Endothelial cell (in vitro differentiated cells): ENCODE data around the gene EML2. TPM values are rescaled to one million over a fixed set of nuclear protein-coding genes. Genes with fewer than 3 reads are reported as not detected.

Source experiments
- DNase-seq: peaks from one replicate; pipeline ENCODE4 v3.0.0; 2021; ENCODE audit warnings: low spot score
- H3K27ac Mint-ChIP-seq: one replicate; pipeline ENCODE4 v1.8.0; 2021; ENCODE audit warnings: mixed read lengths, inconsistent platforms; ENCODE audit not compliant: unreplicated experiment
- H3K27me3 Mint-ChIP-seq: one replicate; pipeline ENCODE4 v1.8.0; 2021; ENCODE audit warnings: mild to moderate bottlenecking, moderate library complexity, mixed read lengths, inconsistent platforms; ENCODE audit not compliant: unreplicated experiment
- H3K36me3 Mint-ChIP-seq: one replicate; pipeline ENCODE4 v1.8.0; 2021; ENCODE audit warnings: mild to moderate bottlenecking, low read depth, mixed read lengths, inconsistent platforms; ENCODE audit not compliant: unreplicated experiment
- H3K4me1 Mint-ChIP-seq: one replicate; pipeline ENCODE4 v1.8.0; 2021; ENCODE audit warnings: mild to moderate bottlenecking, mixed read lengths, inconsistent platforms; ENCODE audit not compliant: unreplicated experiment
- H3K4me3 Mint-ChIP-seq: one replicate; pipeline ENCODE4 v1.8.0; 2021; ENCODE audit warnings: mild to moderate bottlenecking, mixed read lengths, inconsistent platforms; ENCODE audit not compliant: unreplicated experiment
- H3K9me3 Mint-ChIP-seq: one replicate; pipeline ENCODE4 v1.8.0; 2021; ENCODE audit warnings: mixed read lengths, inconsistent platforms; ENCODE audit not compliant: unreplicated experiment
- total RNA-seq: library from RNA; stranded (reverse); fragmentation: NEBNext Ultra II Directional; extraction: Animal tissue kit (Norgen Biotek cat#: 25700); gene quantifications from one replicate; pipeline ENCODE4 v1.2.1, GENCODE V29; 2021; ENCODE audit not compliant: unreplicated experiment
- TF ChIP-seq, protein P1 (sequence below): fragments of 200-600 bp; sonication (generic); IDR thresholded peaks from one replicate; pipeline ENCODE4 v1.5.0; 2021; ENCODE audit warnings: antibody characterized with exemption; ENCODE audit not compliant: unreplicated experiment

The EML2 gene
- total RNA-seq, 1 donor from 2014 or later: 20.3 TPM

DNA sequence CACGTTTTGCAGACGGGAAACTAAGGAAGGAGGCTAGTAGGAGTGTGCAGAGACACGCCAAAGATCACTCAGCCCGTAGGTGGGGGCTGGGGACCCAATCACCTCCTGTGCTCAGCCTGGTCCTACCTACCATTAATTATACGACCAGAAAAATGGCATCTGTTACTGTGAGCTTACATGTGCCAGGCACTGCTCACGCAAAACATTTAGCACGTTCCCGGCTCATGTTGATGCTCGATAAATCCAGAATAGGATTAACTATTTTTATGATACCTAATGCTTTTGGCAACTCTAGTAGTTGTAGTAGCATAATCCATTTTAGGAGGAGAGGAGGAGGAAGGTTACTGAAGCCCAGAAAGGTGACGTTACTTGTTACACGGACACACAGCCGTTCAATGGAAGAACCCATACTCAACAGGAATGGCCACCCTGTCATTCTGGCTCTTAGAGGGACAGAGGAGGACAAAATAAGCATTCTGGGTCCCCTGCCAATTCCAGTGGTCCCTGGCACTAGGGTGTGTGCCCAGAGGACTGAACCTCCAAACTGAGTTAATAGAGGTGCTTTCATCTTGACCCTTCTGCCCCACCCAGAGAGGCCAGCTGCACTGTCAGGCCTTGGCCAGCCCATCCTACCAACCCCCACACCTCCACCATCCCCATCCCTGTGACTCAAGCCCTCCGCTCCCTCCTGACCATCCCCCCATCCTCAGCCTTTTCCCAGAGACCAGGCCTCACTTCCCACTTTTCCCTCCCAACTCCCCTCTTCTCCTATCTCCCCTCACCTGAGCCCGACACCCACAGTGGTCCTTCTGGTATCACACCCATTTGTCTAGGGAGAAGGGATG is 5.0 kb upstream of the EML2 start:
- H3K9me3 Mint-ChIP-seq: no peaks in the 10 kb centered on the region
- H3K27ac Mint-ChIP-seq: no peak overlapping the region

GRCh38 chr19:45643024-45643926 is 4.1 kb upstream of the EML2 start:
- no peaks in the 10 kb centered on the region for H3K9me3 Mint-ChIP-seq
- peak overlapping the region; percentile 91 for H3K4me3 Mint-ChIP-seq
- no peak overlapping the region for H3K27ac Mint-ChIP-seq
- peaks cover 6% of the 10 kb centered on the region for H3K27me3 Mint-ChIP-seq
- peaks cover 5% of the 10 kb centered on the region for H3K36me3 Mint-ChIP-seq
- peaks cover 24% of the 10 kb centered on the region for H3K4me1 Mint-ChIP-seq
- TF ChIP-seq, protein P1, sequence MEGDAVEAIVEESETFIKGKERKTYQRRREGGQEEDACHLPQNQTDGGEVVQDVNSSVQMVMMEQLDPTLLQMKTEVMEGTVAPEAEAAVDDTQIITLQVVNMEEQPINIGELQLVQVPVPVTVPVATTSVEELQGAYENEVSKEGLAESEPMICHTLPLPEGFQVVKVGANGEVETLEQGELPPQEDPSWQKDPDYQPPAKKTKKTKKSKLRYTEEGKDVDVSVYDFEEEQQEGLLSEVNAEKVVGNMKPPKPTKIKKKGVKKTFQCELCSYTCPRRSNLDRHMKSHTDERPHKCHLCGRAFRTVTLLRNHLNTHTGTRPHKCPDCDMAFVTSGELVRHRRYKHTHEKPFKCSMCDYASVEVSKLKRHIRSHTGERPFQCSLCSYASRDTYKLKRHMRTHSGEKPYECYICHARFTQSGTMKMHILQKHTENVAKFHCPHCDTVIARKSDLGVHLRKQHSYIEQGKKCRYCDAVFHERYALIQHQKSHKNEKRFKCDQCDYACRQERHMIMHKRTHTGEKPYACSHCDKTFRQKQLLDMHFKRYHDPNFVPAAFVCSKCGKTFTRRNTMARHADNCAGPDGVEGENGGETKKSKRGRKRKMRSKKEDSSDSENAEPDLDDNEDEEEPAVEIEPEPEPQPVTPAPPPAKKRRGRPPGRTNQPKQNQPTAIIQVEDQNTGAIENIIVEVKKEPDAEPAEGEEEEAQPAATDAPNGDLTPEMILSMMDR: peak; percentile 96
- DNase-seq: peak; percentile 96

More for the DNA sequence above, 5.0 kb upstream of the EML2 start:
- DNase-seq: no peak
- peaks cover 17% of the 10 kb centered on the region for H3K4me1 Mint-ChIP-seq
- peaks cover 6% of the 10 kb centered on the region for H3K27me3 Mint-ChIP-seq
- no peak overlapping the region for H3K4me3 Mint-ChIP-seq
- TF ChIP-seq, protein P1: no peak
- H3K36me3 Mint-ChIP-seq: peaks cover 5% of the 10 kb centered on the region

DNA sequence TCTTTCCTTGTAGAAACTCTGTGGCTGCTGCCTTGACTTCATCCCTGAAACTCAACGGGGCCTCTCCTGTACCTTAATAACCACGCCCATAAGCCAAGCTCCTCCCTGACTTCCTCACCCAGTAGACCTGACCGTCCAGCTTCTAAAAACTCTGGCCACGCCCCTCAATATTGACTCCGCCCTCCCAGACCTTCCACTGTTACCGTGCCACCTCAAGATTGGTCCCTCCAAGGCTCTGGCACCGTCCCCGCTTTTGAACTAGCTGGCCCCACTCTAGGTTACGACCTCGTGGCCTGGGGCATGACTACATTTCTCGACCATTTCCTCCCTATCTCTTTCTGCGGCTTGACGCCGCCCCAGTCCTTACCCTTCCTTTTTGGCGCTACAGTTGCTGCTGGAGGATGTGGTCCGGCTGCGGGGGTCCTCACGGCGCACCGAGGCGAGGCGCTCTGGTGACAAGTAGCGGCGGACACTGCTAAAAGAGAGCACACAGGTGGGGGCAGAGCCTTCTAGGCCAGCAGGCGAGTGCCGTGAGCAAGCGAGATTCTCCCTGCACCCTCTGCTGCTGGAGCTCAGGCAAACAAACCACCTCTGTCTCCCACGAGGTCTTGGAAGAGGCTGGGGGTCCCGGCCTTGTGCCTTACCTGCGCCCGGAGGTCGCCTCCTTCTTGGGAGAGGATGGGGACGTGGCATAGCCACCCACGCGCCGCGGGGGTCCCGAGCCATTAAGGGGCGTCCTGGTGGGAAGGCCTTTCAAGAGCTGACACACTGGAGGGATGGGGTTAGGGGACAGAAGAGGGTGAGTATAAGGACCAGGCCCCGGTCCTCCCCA is 2.3 kb upstream of the EML2 start:
- H3K4me3 Mint-ChIP-seq: peak overlapping the region; percentile 49
- H3K36me3 Mint-ChIP-seq: peaks cover 5% of the 10 kb centered on the region
- peaks cover 8% of the 10 kb centered on the region for H3K27me3 Mint-ChIP-seq
- peak; percentile 59 for DNase-seq
- H3K27ac Mint-ChIP-seq: no peak overlapping the region
- TF ChIP-seq, protein P1: no peak
- peaks cover 24% of the 10 kb centered on the region for H3K4me1 Mint-ChIP-seq
- no peaks in the 10 kb centered on the region for H3K9me3 Mint-ChIP-seq

GRCh38 chr19:45640849-45641273 is 1.7 kb upstream of the EML2 start:
- H3K36me3 Mint-ChIP-seq: peaks cover 5% of the 10 kb centered on the region
- H3K27ac Mint-ChIP-seq: peak overlapping the region; percentile 55
- peaks cover 5% of the 10 kb centered on the region for H3K27me3 Mint-ChIP-seq
- no peaks in the 10 kb centered on the region for H3K9me3 Mint-ChIP-seq
- no peak for DNase-seq
- H3K4me1 Mint-ChIP-seq: peaks cover 24% of the 10 kb centered on the region
- TF ChIP-seq, protein P1: no peak
- peak overlapping the region; percentile 49 for H3K4me3 Mint-ChIP-seq
